Measurements from ENCODE around the gene SMIM9. TPM values are rescaled to one million over a fixed set of nuclear protein-coding genes. Genes with fewer than 3 reads are reported as not detected.

SMIM9 gene
- total and polyA plus RNA-seq, 12 donors = 0.28 to 0.47 (median 0.28) TPM; not detected in 9

DNA sequence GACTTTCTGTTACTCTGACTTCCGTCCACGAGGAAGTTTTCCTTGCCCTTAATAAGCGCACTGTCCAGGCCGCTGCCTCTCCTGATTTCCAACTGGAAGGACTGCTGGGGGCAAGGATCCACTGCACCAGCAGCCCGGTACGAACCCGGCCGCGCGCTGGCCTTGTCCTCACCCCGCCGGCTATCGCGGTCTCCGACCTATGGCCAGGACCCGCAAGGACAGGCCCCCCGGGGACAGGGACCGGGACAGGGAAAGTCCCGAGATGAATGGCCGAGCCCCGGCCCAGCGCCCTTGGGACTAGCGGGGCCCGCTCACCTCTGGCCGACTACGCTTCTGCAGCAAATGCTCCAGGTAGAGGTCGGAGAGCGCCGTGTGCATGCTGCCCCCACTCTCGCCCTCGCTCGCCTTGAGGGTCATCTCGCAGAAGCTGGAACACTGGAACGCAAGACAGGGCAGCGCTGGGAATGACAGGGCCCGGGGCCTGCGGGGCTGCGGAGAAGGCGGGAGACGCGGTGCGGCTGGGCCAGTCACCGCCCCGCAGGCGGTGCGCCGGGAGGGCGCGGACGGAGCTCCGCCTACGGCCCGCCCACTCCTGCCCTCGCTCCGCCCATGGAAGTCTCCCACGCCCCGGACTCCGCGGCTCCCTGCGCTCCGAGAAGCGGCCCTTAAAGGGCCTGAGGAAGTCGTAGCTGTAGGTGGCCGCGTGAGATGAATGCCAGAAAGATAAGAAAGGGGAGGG lies 29.3 kb downstream of the SMIM9 start, which contains the start of gene MPP1:
TSS of gene MPP1 (minus strand) at position 529 of the 739 bp plus-strand sequence. CDS start at position 417, 112 bp downstream.
- Histone ChIP-seq H3K27ac (peak within 1 kb of the TSS; percentile 35 to 88 (median 76)), H3K4me1 (peaks cover 0 to 23% (median 9%) of the 10 kb centered on the region in 9 donors), H3K27me3 (no peaks in the 10 kb centered on the region), H3K4me3 (peak within 1 kb of the TSS; percentile 44 to 86 (median 74)), H3K36me3 (no peaks in the 10 kb centered on the region), H3K9me3 (no peaks in the 10 kb centered on the region)
- ATAC-seq = peak; percentile 98 to 99 (median 99)
- TF ChIP-seq, protein P1, sequence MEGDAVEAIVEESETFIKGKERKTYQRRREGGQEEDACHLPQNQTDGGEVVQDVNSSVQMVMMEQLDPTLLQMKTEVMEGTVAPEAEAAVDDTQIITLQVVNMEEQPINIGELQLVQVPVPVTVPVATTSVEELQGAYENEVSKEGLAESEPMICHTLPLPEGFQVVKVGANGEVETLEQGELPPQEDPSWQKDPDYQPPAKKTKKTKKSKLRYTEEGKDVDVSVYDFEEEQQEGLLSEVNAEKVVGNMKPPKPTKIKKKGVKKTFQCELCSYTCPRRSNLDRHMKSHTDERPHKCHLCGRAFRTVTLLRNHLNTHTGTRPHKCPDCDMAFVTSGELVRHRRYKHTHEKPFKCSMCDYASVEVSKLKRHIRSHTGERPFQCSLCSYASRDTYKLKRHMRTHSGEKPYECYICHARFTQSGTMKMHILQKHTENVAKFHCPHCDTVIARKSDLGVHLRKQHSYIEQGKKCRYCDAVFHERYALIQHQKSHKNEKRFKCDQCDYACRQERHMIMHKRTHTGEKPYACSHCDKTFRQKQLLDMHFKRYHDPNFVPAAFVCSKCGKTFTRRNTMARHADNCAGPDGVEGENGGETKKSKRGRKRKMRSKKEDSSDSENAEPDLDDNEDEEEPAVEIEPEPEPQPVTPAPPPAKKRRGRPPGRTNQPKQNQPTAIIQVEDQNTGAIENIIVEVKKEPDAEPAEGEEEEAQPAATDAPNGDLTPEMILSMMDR (IDR thresholded peaks at IDR 0.05) = no peak
- 0 to 1% methylated on average over 44 to 63 of the region's 65 CpGs for WGBS, 2 donors
- DNase-seq = peak; percentile 69 to 82
- intact Hi-C loops (cut with DNase I) = loop anchor here in 1 of 10 donors (2.0 kb wide), 1 partner anchor 42 kb away; the partner anchor contains the start of gene DKC1

DNA sequence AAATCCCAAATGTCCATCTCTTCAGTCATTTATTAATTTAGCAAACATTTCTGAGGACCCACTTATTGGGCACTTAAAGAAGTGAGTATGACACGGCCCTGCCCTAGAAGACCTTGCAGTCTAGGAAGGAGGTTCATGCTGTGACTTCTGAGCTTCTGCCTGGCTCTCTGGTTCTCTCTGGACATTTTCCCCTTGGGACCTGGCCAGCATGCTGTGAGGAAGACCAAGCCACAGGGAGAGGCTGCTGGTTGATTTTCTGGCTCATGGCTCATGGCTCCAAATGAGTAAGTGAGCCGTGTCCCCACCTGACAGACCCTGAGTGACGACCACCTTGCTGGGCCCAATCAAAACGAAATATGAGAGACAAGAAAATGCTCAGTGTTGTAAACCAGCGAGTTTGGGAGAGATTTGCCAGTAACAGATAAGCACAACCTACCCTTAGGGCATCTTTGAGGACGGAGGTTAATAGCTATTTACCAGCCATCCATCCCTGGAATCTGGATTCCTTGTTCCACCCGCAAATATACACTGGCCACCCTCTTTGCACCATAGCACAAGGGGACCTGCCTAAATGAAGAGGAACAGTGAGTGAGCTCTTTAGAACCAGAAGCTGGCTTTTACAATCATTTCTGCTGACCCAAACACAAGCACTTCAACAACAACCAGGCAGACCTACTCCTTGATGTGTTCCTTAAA lies 30.1 kb downstream of the SMIM9 start:
- ATAC-seq = peak in 4 of 8 donors; percentile 4 to 17 (median 7)
- intact Hi-C loops (cut with DNase I) = loop anchor here in 1 of 10 donors (2.0 kb wide), 1 partner anchor 42 kb away; the partner anchor contains the start of gene DKC1
- WGBS, 2 donors = 40 to 42% methylated on average over 7 of the region's 7 CpGs

DNA sequence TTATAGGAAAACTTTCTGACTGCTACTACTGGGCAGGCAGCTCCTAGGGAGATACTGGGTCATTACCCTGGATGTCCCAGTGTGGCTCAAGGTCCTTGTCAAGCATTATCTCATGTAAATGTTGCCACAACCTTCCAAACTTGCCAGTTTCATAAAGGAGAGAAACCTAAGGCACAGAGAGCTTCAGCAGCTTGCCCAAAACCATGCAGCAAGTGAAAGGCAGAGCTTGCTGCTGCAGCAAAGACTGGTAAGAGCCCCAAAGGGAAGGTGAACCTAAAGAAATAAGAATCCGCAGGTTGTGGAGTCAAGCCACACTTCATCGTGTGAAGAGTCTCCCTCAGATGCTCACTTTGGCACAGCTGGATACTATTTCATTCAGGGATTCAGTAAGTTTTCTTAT lies 31.5 kb downstream of the SMIM9 start:
- ATAC-seq = no peak
- WGBS, 2 donors = 77 to 86% methylated on average over 2 of the region's 2 CpGs
- Histone ChIP-seq H3K4me3 (peak overlapping the region in 2 of 10 donors; percentile 5 to 80), H3K27me3 (no peaks in the 10 kb centered on the region), H3K36me3 (no peaks in the 10 kb centered on the region), H3K27ac (peak overlapping the region in 1 of 10 donors; percentile 88), H3K9me3 (no peaks in the 10 kb centered on the region), H3K4me1 (peaks cover 0 to 43% (median 14%) of the 10 kb centered on the region in 9 donors)
- intact Hi-C loops (cut with DNase I) = no loop called here
- TF ChIP-seq, protein P1 (IDR thresholded peaks at IDR 0.05) = no peak
- no peak for DNase-seq

More for the DNA sequence above, 30.1 kb downstream of the SMIM9 start:
- TF ChIP-seq, protein P1 (IDR thresholded peaks at IDR 0.05) = no peak
- no peaks in the 10 kb centered on the region for H3K36me3 ChIP-seq
- H3K4me1 ChIP-seq = peaks cover 0 to 30% (median 14%) of the 10 kb centered on the region in 9 donors
- H3K27me3 ChIP-seq = no peaks in the 10 kb centered on the region
- H3K9me3 ChIP-seq = no peaks in the 10 kb centered on the region
- peak overlapping the region; percentile 44 to 86 (median 74) for H3K4me3 ChIP-seq
- no peak for DNase-seq
- H3K27ac ChIP-seq = peak overlapping the region; percentile 35 to 88 (median 76)

DNA sequence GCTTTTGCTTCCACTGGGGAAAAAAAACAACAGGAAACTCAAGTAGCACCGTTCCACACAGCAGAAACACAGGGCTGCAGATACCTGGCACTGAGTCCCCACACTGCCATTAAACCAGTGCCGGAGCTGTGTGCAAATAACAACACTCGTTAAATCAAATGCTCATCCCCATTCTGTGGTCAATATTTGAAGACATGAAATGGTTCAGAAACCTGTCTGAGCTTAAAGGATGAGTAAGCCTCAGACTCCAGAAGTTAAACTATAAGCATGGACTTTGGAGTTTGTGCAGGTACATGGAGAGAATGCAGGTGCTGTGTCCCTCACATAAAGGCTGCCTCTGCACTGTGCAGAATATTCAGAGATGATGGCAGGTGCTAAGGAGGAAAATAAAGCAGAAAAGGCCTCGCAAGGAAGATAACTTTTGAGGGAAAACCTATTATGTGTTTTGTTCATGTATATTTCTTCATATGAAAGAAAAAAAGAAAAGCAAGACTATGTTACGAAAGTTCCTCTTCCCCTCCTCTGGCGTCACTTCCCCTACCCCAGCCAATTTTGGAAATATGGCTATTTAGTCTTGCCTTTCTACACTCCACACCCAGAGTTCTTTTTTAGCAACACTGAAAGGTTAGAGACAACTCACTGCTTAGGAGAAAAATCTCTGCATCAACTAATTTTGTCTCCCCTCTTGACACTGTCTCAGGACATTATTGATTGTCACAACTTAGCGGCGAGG lies 33.8 kb downstream of the SMIM9 start:
- peaks cover 0 to 42% (median 11%) of the 10 kb centered on the region in 9 donors for H3K4me1 ChIP-seq
- ATAC-seq (no peak), DNase-seq (no peak)
- peak overlapping the region in 4 of 10 donors; percentile 22 to 88 (median 52) for H3K27ac ChIP-seq
- H3K27me3 ChIP-seq = no peaks in the 10 kb centered on the region
- H3K4me3 ChIP-seq = peak overlapping the region in 1 of 10 donors; percentile 9
- 75 to 80% methylated on average over 8 of the region's 8 CpGs for WGBS, 2 donors
- TF ChIP-seq, protein P1 (IDR thresholded peaks at IDR 0.05) = no peak
- H3K36me3 ChIP-seq = no peaks in the 10 kb centered on the region
- intact Hi-C loops (cut with DNase I) = no loop called here
- H3K9me3 ChIP-seq = no peaks in the 10 kb centered on the region

All from heart right ventricle (tissue), 16 donors.